Endothelial cell of hepatic sinusoid (primary cell): ENCODE data around the gene CR2.
"Not testable (repeated sequence)": the region's sequence is repeated elsewhere in the genome, so short reads cannot be mapped to it uniquely, and the experiment has no call there.

Source experiments
- in situ Hi-C: cut with HindIII; loops from 2 replicates; pipeline ENCODE4 v1.10.0; 2017; ENCODE audit warnings: low sequenced_read_pairs

The CR2 gene

DNA sequence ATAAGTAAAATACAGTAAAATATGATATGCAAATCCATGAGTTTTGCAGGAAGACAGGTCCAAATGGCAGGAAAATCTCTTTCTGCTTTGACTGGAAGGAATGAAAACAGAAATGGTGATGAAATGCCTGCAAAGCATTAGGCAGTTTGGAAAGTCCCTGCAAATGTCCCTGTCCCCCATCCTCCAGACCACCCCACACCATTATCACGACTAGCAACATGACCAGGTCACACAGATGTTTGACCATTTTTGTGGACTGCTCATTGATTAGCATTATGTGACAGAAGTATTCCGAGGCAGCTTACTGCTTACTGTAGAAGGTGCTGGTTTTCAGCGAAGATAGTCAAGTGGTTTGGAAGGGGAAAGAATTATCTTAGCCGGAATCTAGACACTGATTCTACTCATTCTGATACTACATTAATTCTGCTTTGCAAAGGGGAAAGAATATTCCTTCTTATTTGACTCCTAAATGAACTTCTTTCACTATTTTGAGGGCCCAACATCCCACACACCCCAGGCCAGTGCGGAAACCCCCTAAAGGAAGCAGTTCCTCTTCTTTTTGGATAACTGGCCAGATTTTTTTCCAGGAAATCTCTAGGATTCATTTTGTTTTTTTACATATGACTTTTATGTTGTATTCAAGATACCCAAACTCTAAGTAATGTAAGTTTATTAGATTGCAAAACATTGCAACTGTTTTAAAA is 9.5 kb upstream of the CR2 start:
- in situ Hi-C loops, result no loop called here

GRCh38 chr1:207453710-207454045 is 450 bp upstream of the CR2 start:
- in situ Hi-C loops, result no loop called here

DNA sequence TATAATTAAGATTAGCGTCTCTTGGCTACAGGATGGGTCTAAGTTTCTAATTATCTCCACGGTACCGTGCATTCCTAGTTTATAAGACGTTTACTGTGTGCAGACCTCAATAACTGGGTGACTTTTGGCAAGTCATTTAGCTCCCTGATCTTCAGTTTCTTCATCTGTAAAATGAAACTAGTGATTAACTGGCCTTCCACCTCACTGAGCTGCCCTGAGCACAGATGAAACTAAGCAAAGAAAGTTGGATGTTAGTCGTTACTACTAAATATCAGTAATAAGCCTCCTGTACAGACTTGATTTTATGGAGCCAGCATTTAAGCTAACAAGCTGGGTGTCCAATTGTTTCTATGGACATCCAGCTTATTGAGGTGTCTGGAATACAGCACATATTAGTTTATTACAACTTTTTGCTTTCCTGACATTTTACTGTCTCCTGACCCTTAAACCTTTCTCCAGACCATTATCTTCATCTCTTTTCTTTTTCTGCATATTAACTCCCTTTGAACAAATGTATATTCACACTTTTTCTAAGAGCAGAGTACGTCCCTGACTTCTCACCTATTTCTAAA is 1.1 kb downstream of the CR2 start:
- in situ Hi-C loops, result no loop called here

- in situ Hi-C loops, result no loop called here
Observed at GRCh38 chr1:207458414-207458813, 4.3 kb downstream of the CR2 start.

DNA sequence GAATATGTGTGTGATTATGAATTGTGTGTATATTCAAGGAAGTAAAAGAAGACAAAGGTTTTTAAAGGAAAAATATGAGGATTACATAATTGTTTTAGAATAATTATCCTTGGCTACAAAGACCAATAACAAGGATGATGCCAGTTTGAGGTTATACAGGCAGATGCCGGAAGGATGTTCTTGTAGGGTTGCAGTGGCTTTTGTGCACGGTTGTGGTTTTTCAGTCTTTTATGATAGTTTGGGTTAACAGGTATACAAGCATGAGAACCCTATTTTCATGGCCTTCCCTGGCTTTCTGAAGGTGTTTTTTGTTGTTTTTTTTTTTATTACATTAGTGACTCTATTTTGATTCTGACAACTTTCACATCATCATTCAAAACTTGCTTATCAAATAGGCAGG is 4.9 kb downstream of the CR2 start:
- in situ Hi-C loops, result no loop called here

DNA sequence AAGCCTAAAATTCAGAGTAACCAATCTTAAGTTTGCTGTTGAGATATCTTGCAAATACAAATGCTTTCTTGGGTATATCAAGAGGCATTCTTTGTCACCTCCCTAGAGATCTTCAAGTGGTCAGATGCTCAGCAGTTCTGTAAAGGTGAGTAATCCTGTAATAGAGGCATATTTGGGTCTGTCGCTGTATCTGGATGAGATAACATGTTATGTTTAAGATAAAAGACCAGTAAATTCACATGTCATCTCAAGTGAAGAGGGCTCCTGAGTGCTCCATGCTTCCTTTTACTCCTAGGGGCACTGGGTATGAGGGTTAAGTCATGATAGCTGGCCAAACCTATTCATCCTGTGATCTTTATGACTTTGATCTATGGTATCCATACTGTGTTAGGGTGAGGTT is 7.5 kb downstream of the CR2 start:
- in situ Hi-C loops, result no loop called here

GRCh38 chr1:207462535-207462934 is 8.4 kb downstream of the CR2 start:
- in situ Hi-C loops, result no loop called here

DNA sequence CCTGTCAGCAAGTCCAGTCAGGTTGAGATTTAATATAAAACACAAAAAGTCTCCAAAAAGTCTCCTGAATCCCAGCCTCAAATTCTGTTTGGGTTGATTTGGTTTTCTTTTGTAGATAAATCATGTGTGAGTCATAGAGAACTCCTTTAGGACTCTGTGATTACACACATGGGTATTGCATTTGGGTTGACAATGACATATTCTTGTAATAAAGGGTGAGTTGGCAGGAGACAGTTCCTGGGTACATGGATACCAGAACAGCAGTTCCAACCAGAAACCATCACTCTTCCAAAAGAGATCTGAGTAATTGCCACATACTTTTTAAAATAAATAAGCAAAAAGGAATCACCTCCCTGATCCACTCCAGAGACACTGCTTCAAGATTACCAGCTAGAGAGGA is 8.9 kb downstream of the CR2 start:
- in situ Hi-C loops, result no loop called here

GRCh38 chr1:207463571-207463970 is 9.4 kb downstream of the CR2 start:
- in situ Hi-C loops, result no loop called here

DNA sequence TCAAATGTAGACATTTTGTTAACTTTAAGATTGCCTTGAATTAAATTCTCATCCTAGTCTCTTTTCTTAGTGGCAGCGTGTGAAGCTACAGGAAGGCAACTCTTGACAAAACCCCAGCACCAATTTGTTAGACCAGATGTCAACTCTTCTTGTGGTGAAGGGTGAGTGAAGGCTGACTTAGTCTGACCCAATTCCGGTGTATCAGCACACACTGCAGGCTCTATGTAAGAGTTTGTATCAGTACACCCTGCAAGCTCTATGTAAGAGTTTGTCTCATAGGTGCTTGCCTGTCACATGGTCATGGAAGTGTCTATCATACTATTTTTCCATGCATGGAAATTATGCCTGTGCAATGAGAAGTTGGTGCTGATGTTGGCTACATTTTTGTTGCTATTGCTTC is 16.8 kb downstream of the CR2 start:
- in situ Hi-C loops, result no loop called here

GRCh38 chr1:207474210-207474609 is 20.1 kb downstream of the CR2 start:
- in situ Hi-C loops, result no loop called here

DNA sequence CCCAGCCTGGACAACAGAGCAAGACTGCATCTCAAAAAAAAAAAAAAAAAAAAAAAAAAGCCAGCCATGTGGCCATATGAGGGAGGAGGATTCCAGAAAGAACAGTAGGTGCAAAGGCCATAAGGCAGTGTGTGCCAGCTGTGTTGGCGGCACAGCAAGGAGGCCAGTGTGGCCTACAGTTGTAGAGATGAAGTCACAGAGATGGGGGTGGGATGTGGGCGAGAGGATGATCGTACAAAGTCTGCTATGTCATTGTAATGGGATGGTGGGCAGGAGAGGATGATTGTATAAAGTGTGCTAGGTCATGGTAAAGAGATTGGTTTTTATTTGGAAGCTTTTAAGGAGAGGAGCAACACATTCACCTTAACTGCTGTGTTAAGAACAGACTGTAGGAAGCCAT is 32.1 kb downstream of the CR2 start:
- in situ Hi-C loops, result no loop called here

- in situ Hi-C loops, result no loop called here
Observed at GRCh38 chr1:207487636-207488035, 33.5 kb downstream of the CR2 start.

DNA sequence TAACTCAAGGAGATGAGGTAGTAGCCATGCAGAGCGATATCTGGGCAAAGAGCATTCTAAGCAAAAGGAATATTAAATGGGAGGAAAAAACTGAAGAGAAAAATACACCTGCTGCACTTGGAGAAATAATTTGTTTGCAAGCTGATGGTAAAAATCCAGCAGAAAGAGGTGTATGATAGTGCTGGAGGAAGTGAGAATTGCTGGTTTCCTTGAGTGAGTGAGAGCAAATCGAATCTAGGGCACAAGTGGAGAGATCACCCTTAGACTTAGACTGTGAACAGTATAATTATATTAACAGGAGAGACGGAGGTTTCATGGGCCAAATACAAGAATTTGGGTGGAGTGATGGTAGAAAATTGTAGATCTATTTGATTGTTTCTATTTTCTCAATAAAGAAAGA is 39.1 kb downstream of the CR2 start:
- in situ Hi-C loops, result no loop called here

DNA sequence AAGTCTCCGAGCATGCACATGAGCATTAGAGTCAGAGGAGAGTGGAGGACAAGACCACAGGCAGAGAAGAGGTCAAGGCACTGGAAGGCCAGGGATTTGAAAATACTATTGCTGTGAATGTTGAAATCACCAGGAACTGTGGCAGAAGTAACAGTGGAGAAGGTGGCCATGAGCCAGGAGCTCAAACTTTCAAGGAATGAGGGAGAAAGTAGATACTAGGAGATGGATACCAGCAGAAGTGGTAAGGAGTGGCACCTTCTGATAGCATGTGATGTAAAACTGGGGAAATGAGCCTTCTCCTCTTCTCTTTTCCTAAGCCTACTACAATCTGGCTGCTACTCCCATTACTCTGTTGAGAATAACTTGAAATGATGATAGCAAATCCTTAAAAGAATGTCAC is 40.0 kb downstream of the CR2 start:
- in situ Hi-C loops, result no loop called here

- in situ Hi-C loops, result not testable (repeated sequence)
Observed at GRCh38 chr1:207495281-207495680, 41.2 kb downstream of the CR2 start.

- in situ Hi-C loops, result no loop called here
Observed at GRCh38 chr1:207495801-207496792, 42.0 kb downstream of the CR2 start, which contains the start of gene CR1. TSS of gene CR1 (plus strand) at chr1:207496157. CDS start at chr1:207496268, 111 bp downstream.

- in situ Hi-C loops, result no loop called here
Observed at GRCh38 chr1:207497941-207498340, 43.8 kb downstream of the CR2 start.

GRCh38 chr1:207499573-207499972 is 45.4 kb downstream of the CR2 start:
- in situ Hi-C loops, result no loop called here

- in situ Hi-C loops, result no loop called here
Observed at GRCh38 chr1:207500306-207500705, 46.2 kb downstream of the CR2 start.

- in situ Hi-C loops, result no loop called here
Observed at GRCh38 chr1:207501071-207501470, 46.9 kb downstream of the CR2 start.

DNA sequence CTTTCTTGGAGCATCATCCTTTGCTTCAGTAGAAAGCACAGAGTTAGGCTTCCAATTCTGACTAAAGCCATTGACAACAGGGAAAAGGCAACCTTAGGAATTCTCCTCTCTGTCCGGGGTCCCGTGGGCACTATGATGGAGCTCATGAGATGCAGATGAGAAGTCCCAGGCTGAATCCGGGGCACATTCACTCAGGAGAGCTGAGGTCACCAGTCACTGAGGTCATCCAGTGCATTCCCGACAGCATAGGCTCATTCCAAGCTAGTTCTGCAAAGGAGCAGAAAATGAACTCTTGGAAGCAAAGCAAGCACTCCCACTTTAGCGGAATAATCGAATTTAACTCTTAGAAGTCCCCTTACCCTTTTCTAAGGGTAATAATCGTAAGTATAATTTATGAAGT is 48.6 kb downstream of the CR2 start:
- in situ Hi-C loops, result no loop called here
